ENCODE results near the gene TMIGD2.

TMIGD2 gene

GRCh38 chr19:4266253-4267000, 35.8 kb downstream of the TMIGD2 start:
- no peak for TF ChIP-seq CTCF (IDR thresholded peaks at IDR 0.05; ENCODE audit: low read depth, low read length, missing control alignments)
- no peak for DNase-seq (ENCODE audit: low read depth)
- no peak overlapping the region for H3K4me3 ChIP-seq (ENCODE audit: low read depth, low read length)
- in situ Hi-C loops (cut with HindIII; ENCODE audit: low sequenced_read_pairs): no loop called here

GRCh38 chr19:4264812-4265211, 37.4 kb downstream of the TMIGD2 start:
- H3K4me3 ChIP-seq (ENCODE audit: low read depth, low read length): no peak overlapping the region
- DNase-seq (ENCODE audit: low read depth): no peak
- in situ Hi-C loops (cut with HindIII; ENCODE audit: low sequenced_read_pairs): no loop called here
- TF ChIP-seq CTCF (IDR thresholded peaks at IDR 0.05; ENCODE audit: low read depth, low read length, missing control alignments): no peak

- TF ChIP-seq CTCF (IDR thresholded peaks at IDR 0.05; ENCODE audit: low read depth, low read length, missing control alignments): no peak
- no peak for DNase-seq (ENCODE audit: low read depth)
- no peak overlapping the region for H3K4me3 ChIP-seq (ENCODE audit: low read depth, low read length)
- in situ Hi-C loops (cut with HindIII; ENCODE audit: low sequenced_read_pairs): no loop called here
These were observed 41.5 kb downstream of the TMIGD2 start for GRCh38 chr19:4260613-4261191.

GRCh38 chr19:4258181-4258580, 44.0 kb downstream of the TMIGD2 start:
- no peak overlapping the region for H3K4me3 ChIP-seq (ENCODE audit: low read depth, low read length)
- TF ChIP-seq CTCF (IDR thresholded peaks at IDR 0.05; ENCODE audit: low read depth, low read length, missing control alignments): no peak

GRCh38 chr19:4257025-4257424, 45.2 kb downstream of the TMIGD2 start:
- DNase-seq (ENCODE audit: low read depth): no peak
- no peak for TF ChIP-seq CTCF (IDR thresholded peaks at IDR 0.05; ENCODE audit: low read depth, low read length, missing control alignments)
- H3K4me3 ChIP-seq (ENCODE audit: low read depth, low read length): no peak overlapping the region
- in situ Hi-C loops (cut with HindIII; ENCODE audit: low sequenced_read_pairs): no loop called here

More at GRCh38 chr19:4258181-4258580, 44.0 kb downstream of the TMIGD2 start:
- in situ Hi-C loops (cut with HindIII; ENCODE audit: low sequenced_read_pairs): no loop called here
- no peak for DNase-seq (ENCODE audit: low read depth)

- in situ Hi-C loops (cut with HindIII; ENCODE audit: low sequenced_read_pairs): no loop called here
- H3K4me3 ChIP-seq (ENCODE audit: low read depth, low read length): no peak overlapping the region
- TF ChIP-seq CTCF (IDR thresholded peaks at IDR 0.05; ENCODE audit: low read depth, low read length, missing control alignments): no peak
- DNase-seq (ENCODE audit: low read depth): no peak
These were observed 45.6 kb downstream of the TMIGD2 start for GRCh38 chr19:4256563-4256962.

All from astrocyte of the cerebellum (primary cell).